D721Med (cell line): Measurements from ENCODE around the gene STK32B.
"Not testable (repeated sequence)": the region's sequence is repeated elsewhere in the genome, so short reads cannot be mapped to it uniquely, and the experiment has no call there.

ENCODE experiments used
- DNase-seq: peaks from one replicate; pipeline ENCODE4 v3.0.0; 2011; ENCODE audit warnings: low spot score; ENCODE audit not compliant: insufficient read length
- FAIRE-seq: peaks from 2 replicates; lab custom pipeline; 2011; peaks lifted over from hg19 to GRCh38; lab: Jason Lieb, UNC
- TF ChIP-seq, protein P1 (sequence below): IDR thresholded peaks from 2 replicates; pipeline ENCODE4 v1.5.1; 2012; ENCODE audit warnings: mild to moderate bottlenecking, control low read depth; ENCODE audit not compliant: insufficient read depth; ENCODE audit errors: missing control alignments

The STK32B gene

GRCh38 chr4:5429747-5430146 lies 378.5 kb downstream of the STK32B start:
- TF ChIP-seq, protein P1, sequence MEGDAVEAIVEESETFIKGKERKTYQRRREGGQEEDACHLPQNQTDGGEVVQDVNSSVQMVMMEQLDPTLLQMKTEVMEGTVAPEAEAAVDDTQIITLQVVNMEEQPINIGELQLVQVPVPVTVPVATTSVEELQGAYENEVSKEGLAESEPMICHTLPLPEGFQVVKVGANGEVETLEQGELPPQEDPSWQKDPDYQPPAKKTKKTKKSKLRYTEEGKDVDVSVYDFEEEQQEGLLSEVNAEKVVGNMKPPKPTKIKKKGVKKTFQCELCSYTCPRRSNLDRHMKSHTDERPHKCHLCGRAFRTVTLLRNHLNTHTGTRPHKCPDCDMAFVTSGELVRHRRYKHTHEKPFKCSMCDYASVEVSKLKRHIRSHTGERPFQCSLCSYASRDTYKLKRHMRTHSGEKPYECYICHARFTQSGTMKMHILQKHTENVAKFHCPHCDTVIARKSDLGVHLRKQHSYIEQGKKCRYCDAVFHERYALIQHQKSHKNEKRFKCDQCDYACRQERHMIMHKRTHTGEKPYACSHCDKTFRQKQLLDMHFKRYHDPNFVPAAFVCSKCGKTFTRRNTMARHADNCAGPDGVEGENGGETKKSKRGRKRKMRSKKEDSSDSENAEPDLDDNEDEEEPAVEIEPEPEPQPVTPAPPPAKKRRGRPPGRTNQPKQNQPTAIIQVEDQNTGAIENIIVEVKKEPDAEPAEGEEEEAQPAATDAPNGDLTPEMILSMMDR, result no peak
- FAIRE-seq (no peak), DNase-seq (no peak)

DNA sequence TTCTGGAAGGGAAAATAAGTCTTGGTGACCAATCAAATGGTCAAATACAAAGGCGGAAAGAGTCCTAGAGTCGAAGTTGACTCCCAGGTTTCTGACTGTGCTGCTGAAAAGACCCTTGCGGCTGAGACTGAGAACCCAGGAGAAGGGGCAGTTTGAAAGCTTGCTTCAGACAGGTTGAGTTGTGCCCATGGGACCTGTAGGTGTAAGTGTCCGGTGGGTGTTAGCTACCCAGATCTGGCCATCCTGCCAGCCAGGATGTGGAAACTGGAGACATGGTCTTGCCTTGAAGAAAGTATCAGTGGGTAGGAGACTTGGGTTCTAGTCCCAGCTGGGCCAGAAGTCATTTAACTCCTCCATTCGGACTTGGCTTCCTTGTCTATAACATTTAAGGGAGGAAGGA lies 381.9 kb downstream of the STK32B start:
- TF ChIP-seq, protein P1, result no peak
- FAIRE-seq (no peak), DNase-seq (no peak)

GRCh38 chr4:5435201-5435600 lies 383.9 kb downstream of the STK32B start:
- DNase-seq, result no peak
- TF ChIP-seq, protein P1, result no peak
- FAIRE-seq, result no peak

GRCh38 chr4:5435823-5436222 lies 384.5 kb downstream of the STK32B start:
- DNase-seq (no peak), FAIRE-seq (no peak)
- TF ChIP-seq, protein P1, result no peak

- FAIRE-seq, DNase-seq: not testable (repeated sequence)
Measured at GRCh38 chr4:5443976-5444802, 392.9 kb downstream of the STK32B start.

DNA sequence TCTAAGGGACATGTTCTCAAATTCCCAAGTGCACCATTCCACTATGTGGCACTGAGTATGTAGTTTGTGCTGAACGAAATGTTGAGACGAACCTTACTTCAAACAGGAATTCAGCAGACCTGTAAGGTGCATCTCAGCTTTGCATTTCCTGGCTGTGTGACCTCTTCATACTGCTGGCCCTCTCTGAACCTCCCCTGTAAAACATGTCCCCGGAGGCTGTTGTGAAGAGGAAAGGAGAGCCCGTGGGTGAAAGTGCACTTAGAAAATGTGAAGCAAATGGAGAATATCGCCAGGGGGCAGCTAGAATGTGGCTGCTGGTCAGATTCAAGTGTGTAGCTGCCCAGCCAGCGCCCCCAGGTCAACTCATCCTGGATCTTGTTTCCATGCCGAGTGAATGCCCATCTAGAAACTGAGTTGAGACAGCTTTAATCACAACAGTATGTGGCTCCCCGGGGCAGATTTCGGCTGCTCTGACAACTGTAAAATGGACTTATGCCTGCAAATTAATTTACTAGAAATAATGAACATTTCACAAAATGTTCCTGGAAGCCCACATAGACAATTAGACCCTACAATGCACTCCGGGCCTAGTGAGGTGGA lies 393.7 kb downstream of the STK32B start:
- FAIRE-seq (no peak), DNase-seq (no peak)
- TF ChIP-seq, protein P1, result no peak

DNA sequence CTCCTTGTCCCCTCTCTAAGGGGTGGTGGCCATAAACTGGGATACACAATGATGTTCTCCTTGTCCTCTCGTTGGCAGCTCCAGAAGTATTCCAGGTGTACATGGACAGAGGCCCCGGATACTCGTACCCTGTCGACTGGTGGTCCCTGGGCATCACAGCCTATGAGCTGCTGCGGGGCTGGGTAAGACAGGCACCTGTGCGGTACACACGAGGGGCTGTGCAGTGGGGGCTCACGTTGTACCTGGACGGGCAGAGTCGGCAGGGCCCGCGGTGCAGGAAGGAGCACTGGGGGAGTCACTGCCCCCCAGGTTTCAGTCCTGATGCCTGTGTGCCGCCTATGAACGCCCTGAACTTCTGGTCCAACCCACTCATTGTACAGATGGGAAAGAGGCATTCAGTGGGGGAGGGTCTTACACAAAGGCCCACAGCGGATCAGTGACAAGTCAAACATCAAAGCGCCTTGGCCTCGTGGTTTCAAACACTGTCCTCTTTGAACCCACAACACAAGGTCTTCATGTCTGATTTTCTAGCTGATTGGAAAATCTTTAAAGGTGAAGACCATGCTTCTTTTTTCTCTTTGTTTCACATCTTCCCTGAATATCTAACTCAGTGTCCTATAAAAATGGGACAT lies 395.4 kb downstream of the STK32B start:
- TF ChIP-seq, protein P1, result no peak
- FAIRE-seq, result no peak
- no peak for DNase-seq
